Mammary epithelial cell (primary cell): ENCODE results near the gene KIF26B.

Experiments
- CTCF ChIP-seq, 2 donors: IDR thresholded peaks in 1 of 2; conservative IDR thresholded peaks in 1 of 2; 2 replicates each; pipeline ENCODE4 v1.5.1; 2011 to 2012; ENCODE audit warnings: inconsistent platforms in 2 of 2, low read length in 2 of 2, mild to moderate bottlenecking in 2 of 2, control low read depth in 1 of 2, low read depth in 1 of 2; ENCODE audit not compliant: insufficient read depth in 1 of 2; ENCODE audit errors: extremely low read depth in 1 of 2
- EZH2 ChIP-seq: IDR thresholded peaks from 2 replicates; pipeline ENCODE4 v1.6.1; 2012; ENCODE audit warnings: low read length, inconsistent platforms, borderline replicate concordance

DNA sequence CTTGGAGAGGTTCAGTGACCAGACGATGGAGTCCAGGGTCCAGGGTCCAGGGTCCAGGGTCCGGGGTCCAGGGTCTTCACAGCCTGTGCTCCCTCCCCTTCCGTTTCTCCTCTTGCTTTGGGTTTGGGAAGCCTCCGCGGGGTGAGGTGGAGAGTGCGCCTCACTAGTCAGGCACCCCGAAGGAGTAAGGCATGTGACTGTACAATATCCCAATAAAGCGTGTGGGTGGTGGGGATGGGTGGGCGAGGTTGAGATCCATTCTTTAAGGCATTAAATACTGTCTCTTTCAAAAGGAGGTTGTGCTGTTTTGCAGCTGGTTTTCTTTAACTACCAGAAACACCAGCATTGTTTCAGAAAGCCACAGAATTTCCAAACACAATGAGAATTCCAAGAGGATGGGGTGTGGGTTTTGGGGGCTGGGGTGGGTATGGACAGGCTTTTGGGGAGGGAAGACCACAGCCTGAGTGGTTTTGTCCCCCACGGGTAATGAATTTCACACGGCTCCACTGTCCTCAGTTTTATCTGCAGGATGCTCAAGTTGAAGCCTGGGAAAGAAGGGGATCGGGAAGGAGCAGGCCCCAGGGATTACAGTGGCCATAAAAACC, 65.7 kb downstream of the KIF26B start:
- TF ChIP-seq CTCF (conservative IDR thresholded peaks at IDR 0.05 in 1 of 2, IDR thresholded peaks at IDR 0.05 in 1 of 2; ENCODE audit: extremely low read depth in 1 of 2, insufficient read depth in 1 of 2, low read depth in 1 of 2, low read length in 2 of 2) (no peak), EZH2 (no peak)
